Activated CD8-positive, alpha-beta memory T cell treated with anti-CD3 and anti-CD28 coated beads, Interleukin-2, amount 10 ng/mL, durations not matched to agents 7 days and 5 days (primary cell): ENCODE data around the gene NFATC2. TPM values are rescaled to one million over a fixed set of nuclear protein-coding genes. Genes with fewer than 3 reads are reported as not detected.

ENCODE experiments used
- ATAC-seq: fragments of 150-1000 bp; cut with Tn5 transposase; one replicate; pipeline ENCODE4 v1.10.0; 2021; ENCODE audit warnings: moderate library complexity
- CTCF ChIA-PET: fragments of 350-600 bp; sonication (Branson Sonifier 250); formaldehyde crosslinking; loops from one replicate; lab custom pipeline; 2021; ENCODE audit warnings: antibody characterized with exemption; lab: Charles Lee
- DNase-seq: peaks from one replicate; pipeline ENCODE4 v3.0.0-alpha.2; 2020
- H3K27ac Mint-ChIP-seq: one replicate; pipeline ENCODE4 v1.8.0; 2021; ENCODE audit warnings: mild to moderate bottlenecking, mixed read lengths
- H3K27me3 Mint-ChIP-seq: one replicate; pipeline ENCODE4 v1.8.0; 2021; ENCODE audit warnings: mixed read lengths
- H3K36me3 Mint-ChIP-seq: one replicate; pipeline ENCODE4 v1.8.0; 2021; ENCODE audit warnings: mild to moderate bottlenecking, mixed read lengths
- H3K4me1 Mint-ChIP-seq: one replicate; pipeline ENCODE4 v1.8.0; 2021; ENCODE audit warnings: mixed read lengths
- H3K4me3 Mint-ChIP-seq: one replicate; pipeline ENCODE4 v1.8.0; 2021; ENCODE audit warnings: mild to moderate bottlenecking, moderate library complexity, mixed read lengths
- H3K9me3 Mint-ChIP-seq: one replicate; pipeline ENCODE4 v1.8.0; 2022; ENCODE audit warnings: low read depth, mixed read lengths
- total RNA-seq, 2 experiments: library from RNA; stranded (reverse); gene quantifications; one replicate each; pipeline ENCODE4 v1.2.3, GENCODE V29; 2021

Gene NFATC2
- total RNA-seq, 2 experiments from 2014 or later = 39.9 to 59.0 TPM

DNA sequence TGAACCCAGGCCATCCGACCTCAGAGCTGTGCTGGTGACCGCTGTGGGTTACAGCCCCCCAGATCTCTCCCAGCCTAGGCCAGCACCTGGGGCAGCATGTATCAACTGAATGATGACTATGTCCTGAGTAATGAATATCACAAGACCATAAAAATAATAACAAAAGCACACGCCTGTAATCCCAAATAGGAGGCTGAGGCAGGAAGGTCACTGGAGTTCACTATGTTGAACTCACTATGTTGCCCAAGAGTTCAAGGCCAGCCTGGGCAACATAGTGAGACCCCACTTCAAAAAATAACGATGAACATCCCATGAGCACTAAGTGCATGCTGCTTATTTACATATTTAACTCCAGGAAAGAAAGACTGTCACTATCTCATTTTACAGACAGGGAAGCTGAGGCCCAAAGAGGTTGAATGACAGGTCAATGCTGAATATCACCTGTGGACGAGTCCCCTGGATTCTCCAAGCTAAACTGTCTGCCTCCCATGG is 92.3 kb downstream of the NFATC2 start:
- H3K9me3 Mint-ChIP-seq = peaks cover 2% of the 10 kb centered on the region
- H3K36me3 Mint-ChIP-seq = peaks cover 68% of the 10 kb centered on the region
- CTCF ChIA-PET = interaction anchor here (1.6 kb wide), 1 partner anchor 65 kb away, joined by 3 read pairs; no protein-coding TSS in a partner anchor

GRCh38 chr20:51449498-51450220 is 92.9 kb downstream of the NFATC2 start:
- CTCF ChIA-PET = interaction anchor here (0.9 kb wide), 1 partner anchor 13 kb away, joined by 3 read pairs; no protein-coding TSS in a partner anchor
- ATAC-seq (no peak), DNase-seq (no peak)
- Mint-ChIP-seq H3K27me3 (no peaks in the 10 kb centered on the region), H3K27ac (no peak overlapping the region), H3K4me3 (no peak overlapping the region), H3K36me3 (peaks cover 68% of the 10 kb centered on the region), H3K4me1 (peaks cover 31% of the 10 kb centered on the region), H3K9me3 (no peaks in the 10 kb centered on the region)

More for the DNA sequence above, 92.3 kb downstream of the NFATC2 start:
- Mint-ChIP-seq H3K4me3 (no peak overlapping the region), H3K27me3 (no peaks in the 10 kb centered on the region), H3K27ac (no peak overlapping the region), H3K4me1 (peaks cover 28% of the 10 kb centered on the region)
- no peak for ATAC-seq
- no peak for DNase-seq

GRCh38 chr20:51447765-51448148 is 94.8 kb downstream of the NFATC2 start:
- DNase-seq = no peak
- peaks cover 63% of the 10 kb centered on the region for H3K36me3 Mint-ChIP-seq
- H3K27me3 Mint-ChIP-seq = no peaks in the 10 kb centered on the region
- H3K9me3 Mint-ChIP-seq = no peaks in the 10 kb centered on the region
- H3K4me3 Mint-ChIP-seq = no peak overlapping the region
- H3K27ac Mint-ChIP-seq = no peak overlapping the region
- peaks cover 45% of the 10 kb centered on the region for H3K4me1 Mint-ChIP-seq
- CTCF ChIA-PET = no interaction called here
- no peak for ATAC-seq

DNA sequence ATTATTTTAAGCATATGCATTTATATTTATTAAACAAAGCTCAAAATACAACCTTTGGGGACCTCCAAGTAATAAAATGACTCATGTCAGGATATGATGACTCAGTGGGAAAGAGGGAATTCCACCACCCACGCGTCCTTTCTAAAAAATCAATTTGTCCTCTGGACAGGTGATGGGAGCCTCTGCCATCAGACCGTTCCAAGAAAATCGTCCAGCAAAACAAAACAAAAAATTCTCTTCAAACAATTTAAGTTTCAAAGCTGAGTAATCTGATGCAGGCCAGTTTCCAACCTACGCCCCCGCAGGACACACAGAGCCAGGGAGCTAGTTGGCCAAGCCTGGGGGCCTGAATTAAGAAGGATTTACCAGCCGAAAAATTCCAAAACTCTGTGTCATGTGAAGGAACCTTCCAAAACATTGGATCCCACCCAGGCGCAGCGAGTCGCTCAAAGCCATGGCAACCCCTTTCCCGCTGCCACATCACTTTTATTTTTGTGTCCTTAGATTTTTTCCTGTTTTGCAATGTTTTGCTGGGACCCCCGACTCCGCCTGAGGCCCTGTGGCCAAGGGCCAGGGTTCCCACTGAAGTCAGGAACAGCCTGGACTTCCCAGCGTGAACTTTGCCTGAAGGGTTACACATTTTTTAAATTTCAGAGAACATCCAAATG is 95.3 kb downstream of the NFATC2 start:
- H3K9me3 Mint-ChIP-seq = no peaks in the 10 kb centered on the region

GRCh38 chr20:51446656-51447055 is 95.9 kb downstream of the NFATC2 start:
- no peak for DNase-seq
- Mint-ChIP-seq H3K36me3 (peaks cover 55% of the 10 kb centered on the region), H3K4me3 (no peak overlapping the region), H3K27ac (no peak overlapping the region), H3K9me3 (no peaks in the 10 kb centered on the region), H3K4me1 (peaks cover 48% of the 10 kb centered on the region), H3K27me3 (no peaks in the 10 kb centered on the region)
- ATAC-seq = no peak
- CTCF ChIA-PET = no interaction called here

More for the DNA sequence above, 95.3 kb downstream of the NFATC2 start:
- Mint-ChIP-seq H3K27ac (no peak overlapping the region), H3K4me1 (peaks cover 43% of the 10 kb centered on the region), H3K27me3 (no peaks in the 10 kb centered on the region), H3K36me3 (peaks cover 58% of the 10 kb centered on the region), H3K4me3 (no peak overlapping the region)
- DNase-seq = no peak
- CTCF ChIA-PET = no interaction called here
- no peak for ATAC-seq

DNA sequence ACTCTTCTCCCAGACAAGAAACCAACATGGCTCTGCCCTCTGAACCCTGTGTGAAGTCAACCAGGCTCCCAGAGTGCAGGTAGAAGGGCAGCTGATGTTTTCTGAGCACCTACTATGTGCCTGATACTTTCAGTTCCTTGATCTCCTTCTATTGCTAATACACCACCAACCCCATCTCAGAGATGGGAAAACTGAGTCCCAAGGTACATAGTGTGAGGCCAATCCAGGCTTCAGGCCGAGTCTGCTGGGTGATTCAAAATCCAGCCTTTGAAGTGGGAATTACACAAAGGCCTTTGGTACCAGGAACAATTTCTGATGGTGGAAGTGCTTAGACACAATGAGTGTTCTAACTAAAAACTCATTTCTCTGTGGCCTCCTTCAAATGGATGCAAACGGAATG is 96.3 kb downstream of the NFATC2 start:
- H3K9me3 Mint-ChIP-seq = no peaks in the 10 kb centered on the region
- CTCF ChIA-PET = no interaction called here
- H3K4me3 Mint-ChIP-seq = no peak overlapping the region
- DNase-seq (no peak), ATAC-seq (no peak)
- no peak overlapping the region for H3K27ac Mint-ChIP-seq
- peaks cover 51% of the 10 kb centered on the region for H3K4me1 Mint-ChIP-seq
- H3K36me3 Mint-ChIP-seq = peaks cover 57% of the 10 kb centered on the region
- H3K27me3 Mint-ChIP-seq = no peaks in the 10 kb centered on the region

GRCh38 chr20:51445591-51445990 is 96.9 kb downstream of the NFATC2 start:
- no peak overlapping the region for H3K4me3 Mint-ChIP-seq
- CTCF ChIA-PET = no interaction called here

DNA sequence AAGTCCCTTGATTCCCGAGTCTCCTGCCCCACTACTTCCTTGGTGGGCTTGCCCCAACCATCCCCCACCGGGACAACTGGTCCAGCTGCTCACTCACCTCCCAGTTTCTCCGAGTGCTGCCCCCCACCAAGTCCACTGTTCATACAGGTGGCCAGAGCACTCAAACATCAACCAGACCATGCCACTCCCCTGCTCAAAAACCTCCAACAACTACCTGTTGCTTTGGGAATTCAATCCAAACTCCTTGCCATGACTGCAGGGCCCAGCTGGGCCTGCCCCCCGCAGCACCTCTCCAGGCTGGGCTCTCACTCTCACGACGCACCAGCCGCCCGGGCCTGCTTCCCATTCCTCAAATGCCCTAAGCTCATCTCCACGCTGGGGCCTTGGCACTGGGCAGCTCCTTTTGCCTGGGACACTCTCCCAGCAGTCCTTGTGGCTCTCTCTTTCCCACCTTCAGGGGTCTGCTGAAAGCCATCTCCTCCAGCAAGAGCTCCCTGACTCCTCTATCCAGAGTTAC is 97.5 kb downstream of the NFATC2 start:
- Mint-ChIP-seq H3K4me1 (peaks cover 63% of the 10 kb centered on the region), H3K36me3 (peaks cover 62% of the 10 kb centered on the region)

More at GRCh38 chr20:51445591-51445990, 96.9 kb downstream of the NFATC2 start:
- Mint-ChIP-seq H3K4me1 (peaks cover 57% of the 10 kb centered on the region), H3K27me3 (no peaks in the 10 kb centered on the region), H3K36me3 (peaks cover 62% of the 10 kb centered on the region), H3K9me3 (no peaks in the 10 kb centered on the region), H3K27ac (peak overlapping the region; percentile 51)
- ATAC-seq = no peak
- DNase-seq = no peak

GRCh38 chr20:51444467-51444866 is 98.1 kb downstream of the NFATC2 start:
- H3K36me3 Mint-ChIP-seq = peaks cover 63% of the 10 kb centered on the region
- H3K27me3 Mint-ChIP-seq = no peaks in the 10 kb centered on the region
- CTCF ChIA-PET = interaction anchor here (0.7 kb wide), 1 partner anchor 118 kb away, joined by 3 read pairs; no protein-coding TSS in a partner anchor
- H3K9me3 Mint-ChIP-seq = no peaks in the 10 kb centered on the region
- H3K4me3 Mint-ChIP-seq = no peak overlapping the region
- ATAC-seq = no peak
- no peak for DNase-seq
- H3K4me1 Mint-ChIP-seq = peaks cover 65% of the 10 kb centered on the region
- H3K27ac Mint-ChIP-seq = peak overlapping the region; percentile 20

More for the DNA sequence above, 97.5 kb downstream of the NFATC2 start:
- Mint-ChIP-seq H3K27ac (peak overlapping the region; percentile 63), H3K4me3 (no peak overlapping the region), H3K27me3 (no peaks in the 10 kb centered on the region), H3K9me3 (no peaks in the 10 kb centered on the region)
- no peak for DNase-seq
- no peak for ATAC-seq
- CTCF ChIA-PET = interaction anchor here (0.7 kb wide), 1 partner anchor 118 kb away, joined by 3 read pairs; no protein-coding TSS in a partner anchor

- no peak overlapping the region for H3K27ac Mint-ChIP-seq
- peaks cover 78% of the 10 kb centered on the region for H3K4me1 Mint-ChIP-seq
- no peaks in the 10 kb centered on the region for H3K27me3 Mint-ChIP-seq
- CTCF ChIA-PET = interaction anchor here (1.0 to 2.0 kb wide), 4 partner anchors 9 to 152 kb away, joined by 3 to 6 read pairs (median 3); no protein-coding TSS in a partner anchor
- no peak for ATAC-seq
- no peak overlapping the region for H3K4me3 Mint-ChIP-seq
- DNase-seq = no peak
- H3K36me3 Mint-ChIP-seq = peaks cover 68% of the 10 kb centered on the region
- H3K9me3 Mint-ChIP-seq = no peaks in the 10 kb centered on the region
Observed at GRCh38 chr20:51442602-51443001, 99.9 kb downstream of the NFATC2 start.

- H3K4me1 Mint-ChIP-seq = peaks cover 82% of the 10 kb centered on the region
- ATAC-seq (peak; percentile 28), DNase-seq (peak; percentile 57)
- peaks cover 65% of the 10 kb centered on the region for H3K36me3 Mint-ChIP-seq
- H3K27ac Mint-ChIP-seq = peak overlapping the region; percentile 78
- no peak overlapping the region for H3K4me3 Mint-ChIP-seq
- CTCF ChIA-PET = interaction anchor here (1.0 kb wide), 1 partner anchor 24 kb away, joined by 3 read pairs; no protein-coding TSS in a partner anchor
- no peaks in the 10 kb centered on the region for H3K27me3 Mint-ChIP-seq
- no peaks in the 10 kb centered on the region for H3K9me3 Mint-ChIP-seq
Observed at GRCh38 chr20:51440589-51440988, 101.9 kb downstream of the NFATC2 start.

DNA sequence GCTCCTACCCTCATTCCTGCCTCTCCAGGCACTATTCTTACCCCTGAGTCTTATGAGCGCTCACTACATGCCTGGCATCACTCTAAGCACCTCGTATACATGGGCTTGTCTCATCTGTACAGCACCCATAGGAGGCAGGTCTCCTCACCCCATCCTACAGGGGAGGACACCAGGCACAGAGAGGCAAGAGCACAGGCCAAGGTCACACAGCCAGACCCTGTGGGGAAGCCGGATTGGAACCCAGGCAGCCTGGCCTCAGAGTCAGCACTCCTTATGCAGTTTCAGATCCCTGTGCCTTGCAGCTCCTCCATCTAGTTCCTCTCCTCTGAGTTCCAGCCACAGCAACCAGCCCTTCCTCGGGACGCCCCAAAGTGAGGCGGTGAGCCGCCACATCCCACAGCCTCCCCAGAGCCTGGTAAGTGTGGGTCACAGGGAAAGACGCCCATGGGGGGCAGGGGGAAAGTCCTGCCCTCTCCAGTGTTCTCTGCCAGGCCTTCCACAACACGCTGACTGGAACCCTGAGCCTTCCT is 103.3 kb downstream of the NFATC2 start:
- peak overlapping the region; percentile 21 for H3K27ac Mint-ChIP-seq

DNA sequence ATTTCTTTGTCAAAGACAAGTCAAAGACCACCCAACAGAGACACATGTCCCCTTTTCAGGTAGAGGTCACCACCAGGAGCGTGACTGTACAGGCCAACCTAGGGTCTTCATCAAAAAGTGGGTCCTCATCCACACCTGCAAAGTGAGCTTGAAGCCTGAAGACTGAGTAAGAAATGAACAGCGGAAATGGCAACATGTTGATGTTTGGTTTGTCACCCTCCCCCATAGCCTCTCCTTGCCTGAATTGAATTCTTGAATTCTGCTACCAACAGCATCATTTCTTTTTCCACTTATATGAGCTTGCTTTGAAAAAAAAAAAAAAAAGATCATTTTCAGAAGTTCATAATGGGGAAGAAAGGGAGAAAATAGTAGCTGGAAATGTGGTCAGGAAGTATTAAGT is 104.4 kb downstream of the NFATC2 start:
- Mint-ChIP-seq H3K4me3 (no peak overlapping the region), H3K9me3 (no peaks in the 10 kb centered on the region), H3K4me1 (peaks cover 77% of the 10 kb centered on the region), H3K36me3 (peaks cover 70% of the 10 kb centered on the region), H3K27ac (peak overlapping the region; percentile 55), H3K27me3 (no peaks in the 10 kb centered on the region)
- CTCF ChIA-PET = interaction anchor here (0.6 to 0.9 kb wide), 3 partner anchors 11 to 157 kb away, joined by 3 read pairs; no protein-coding TSS in a partner anchor
- no peak for DNase-seq
- peak; percentile 37 for ATAC-seq

More for the DNA sequence above, 103.3 kb downstream of the NFATC2 start:
- Mint-ChIP-seq H3K4me3 (no peak overlapping the region), H3K9me3 (no peaks in the 10 kb centered on the region), H3K36me3 (peaks cover 71% of the 10 kb centered on the region), H3K27me3 (no peaks in the 10 kb centered on the region), H3K4me1 (peaks cover 80% of the 10 kb centered on the region)
- CTCF ChIA-PET = interaction anchor here (1.0 kb wide), 1 partner anchor 23 kb away, joined by 3 read pairs; no protein-coding TSS in a partner anchor
- DNase-seq = no peak
- ATAC-seq = no peak
